NCI-H2081 (cell line): ENCODE data around the gene TOMM5.

Experiments used
- DNase-seq, 2 experiments: peaks; one replicate each; lab custom pipeline; 2025; lab: John Stamatoyannopoulos, UW

Gene TOMM5

DNA sequence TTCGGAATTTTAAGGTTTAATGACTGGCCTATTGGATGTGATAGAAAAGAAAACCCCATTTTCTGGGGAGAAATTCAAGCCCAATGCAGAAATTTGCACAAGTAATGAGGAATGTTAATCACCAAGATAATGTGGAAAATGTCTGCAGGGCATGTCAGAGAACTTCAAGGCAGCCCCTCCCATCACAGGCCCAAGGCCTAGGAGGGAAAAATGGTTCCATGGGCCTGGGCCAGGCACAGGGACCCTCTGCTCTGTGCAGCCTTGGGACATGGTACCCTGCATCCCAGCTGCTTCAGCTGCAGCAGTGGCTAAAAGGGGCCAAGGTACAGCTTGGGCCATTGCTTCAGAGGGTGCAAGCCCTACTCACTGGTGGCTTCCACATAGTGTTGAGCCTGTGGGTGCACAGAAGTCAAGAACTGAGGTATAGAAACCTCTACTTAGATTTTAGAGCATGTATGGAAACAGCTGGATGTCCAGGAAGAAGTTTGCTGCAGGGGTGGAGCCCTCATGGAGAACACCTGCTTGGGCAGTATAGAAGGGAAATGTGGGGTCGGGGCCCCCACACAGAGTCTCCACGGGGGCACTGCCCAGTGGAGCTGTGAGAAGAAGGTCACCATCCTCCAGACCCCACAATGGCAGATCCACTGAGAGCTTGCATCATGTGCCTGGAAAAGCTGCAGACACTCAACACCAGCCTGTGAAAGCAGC, 28.4 kb downstream of the TOMM5 start:
- DNase-seq: no peak

GRCh38 chr9:37562826-37563225, 29.6 kb downstream of the TOMM5 start:
- DNase-seq: no peak

DNA sequence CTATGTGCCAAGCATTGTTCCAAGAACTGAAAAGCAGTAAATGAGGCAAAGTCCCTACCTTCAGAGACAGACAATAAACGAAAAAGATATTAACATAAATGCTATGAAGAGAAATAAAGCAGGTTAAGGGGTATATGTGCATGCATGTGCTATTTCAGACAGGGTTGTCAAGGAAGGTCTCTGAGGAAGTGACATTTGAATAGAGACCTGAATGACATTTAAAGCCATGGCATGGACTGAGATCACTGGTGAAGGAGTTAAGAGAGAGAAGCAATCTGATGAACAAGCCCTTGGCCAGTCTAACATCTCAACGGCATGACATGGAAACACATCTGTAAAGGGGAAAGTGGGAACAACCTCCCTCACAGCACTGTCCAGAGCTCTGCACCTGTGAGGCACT, 30.7 kb downstream of the TOMM5 start:
- DNase-seq: no peak

GRCh38 chr9:37559855-37560592, 32.4 kb downstream of the TOMM5 start:
- DNase-seq: no peak

GRCh38 chr9:37559125-37559524, 33.3 kb downstream of the TOMM5 start:
- DNase-seq: no peak

GRCh38 chr9:37555786-37556185, 36.6 kb downstream of the TOMM5 start:
- no peak for DNase-seq

- no peak for DNase-seq
Observed at GRCh38 chr9:37554318-37554717, 38.1 kb downstream of the TOMM5 start.

DNA sequence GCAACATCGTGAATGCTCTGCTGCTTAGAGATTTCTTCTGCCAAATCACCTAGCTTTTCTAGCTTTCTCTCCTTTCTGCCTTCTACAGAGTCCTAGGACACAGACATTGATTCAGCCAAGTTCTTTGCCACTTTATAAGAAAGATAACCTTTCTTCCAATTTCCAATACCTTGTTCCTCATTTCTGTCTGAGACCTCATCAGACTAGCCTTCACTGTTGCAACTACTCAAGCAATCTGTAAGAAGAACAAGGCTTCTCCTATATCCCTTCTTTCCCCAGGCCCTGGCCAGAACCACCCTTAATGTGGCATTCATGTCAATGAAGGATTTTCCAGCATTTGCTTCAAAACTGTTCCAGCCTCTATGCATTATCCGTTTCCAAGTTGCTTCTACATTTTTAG, 40.5 kb downstream of the TOMM5 start:
- no peak for DNase-seq

DNA sequence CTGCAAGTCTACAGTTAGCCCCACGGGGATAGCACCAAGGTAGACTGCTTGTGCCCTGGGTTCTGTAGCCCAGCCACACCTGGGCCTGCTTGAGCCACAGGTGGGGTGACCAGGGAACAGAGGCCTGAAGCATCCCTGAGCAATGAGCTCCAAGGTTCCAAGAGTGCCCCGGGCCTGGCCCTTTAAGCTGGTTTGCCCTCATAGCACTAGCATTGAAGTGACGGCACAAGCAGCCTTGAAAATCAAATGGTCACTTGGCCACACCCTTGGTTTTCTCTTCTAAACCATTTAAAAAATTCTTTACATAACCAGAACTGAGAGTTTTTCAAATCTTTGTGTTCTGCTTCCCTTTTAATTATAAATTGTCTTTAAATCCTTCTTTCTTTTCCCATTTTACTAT, 40.9 kb downstream of the TOMM5 start:
- no peak for DNase-seq

DNA sequence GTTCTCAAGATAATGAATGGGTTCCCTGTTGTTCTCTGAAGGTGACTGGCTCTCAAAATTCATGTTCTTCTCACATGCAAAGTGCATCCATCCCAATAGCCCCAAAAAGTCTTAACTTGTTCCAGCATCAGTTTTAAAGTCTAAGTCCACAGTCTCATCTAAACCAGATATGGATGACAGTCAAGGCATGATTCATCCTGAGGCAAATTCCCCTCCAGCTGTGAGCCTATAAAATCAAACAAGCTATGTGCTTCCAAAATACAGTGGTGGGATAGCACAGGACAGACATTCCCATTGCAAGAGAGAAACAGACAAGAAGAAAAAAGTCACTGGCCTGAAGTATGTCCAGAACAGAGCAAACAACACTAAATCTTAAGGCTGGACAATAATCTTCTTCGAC, 41.6 kb downstream of the TOMM5 start:
- no peak for DNase-seq

- DNase-seq: no peak
Observed at GRCh38 chr9:37549527-37549926, 42.9 kb downstream of the TOMM5 start.

- DNase-seq: no peak
Observed at GRCh38 chr9:37547328-37547878, 45.0 kb downstream of the TOMM5 start.

- DNase-seq: no peak
Observed at GRCh38 chr9:37543468-37543867, 48.9 kb downstream of the TOMM5 start.

- DNase-seq: no peak
Observed at GRCh38 chr9:37542895-37543294, 49.5 kb downstream of the TOMM5 start.

GRCh38 chr9:37542488-37542887, 49.9 kb downstream of the TOMM5 start:
- no peak for DNase-seq

- DNase-seq: no peak
Observed at GRCh38 chr9:37541465-37541864, 50.9 kb downstream of the TOMM5 start.

GRCh38 chr9:37540634-37541033, 51.8 kb downstream of the TOMM5 start:
- peak in 1 of 2 experiments; percentile 46 for DNase-seq

- no peak for DNase-seq
Observed at GRCh38 chr9:37539634-37540033, 52.8 kb downstream of the TOMM5 start.
